Measurements from ENCODE around the gene ZPBP2. TPM values are rescaled to one million over a fixed set of nuclear protein-coding genes. Genes with fewer than 3 reads are reported as not detected.
A peak's percentile ranks its signal among the peaks of the same experiment; 100 is the strongest.

ZPBP2 gene
- total and polyA plus RNA-seq, 9 of the 15 experiments (the other 6 are each of a cell fraction or from before 2014, with no cell fraction given), result not detected

GRCh38 chr17:39903158-39903884, 35.3 kb downstream of the ZPBP2 start:
- H2AFZ ChIP-seq (ENCODE audit: low read depth, low read length), result peak overlapping the region; percentile 77
- no peaks in the 10 kb centered on the region for H3K27me3 ChIP-seq (ENCODE audit: control insufficient read depth in 2 of 2, insufficient read depth in 2 of 2, low read length in 2 of 2)
- no peaks in the 10 kb centered on the region for H3K9me3 ChIP-seq (replicated peaks; ENCODE audit: control insufficient read depth, insufficient read depth, low read depth, low read length)
- in situ Hi-C loops (cut with MboI), result no loop called here
- peak overlapping the region; percentile 75 for H3K27ac ChIP-seq (ENCODE audit: extremely low read depth, low read depth, low read length)
- no peaks in the 10 kb centered on the region for H4K20me1 ChIP-seq (replicated peaks; ENCODE audit: control insufficient read depth, insufficient read depth, low read length)
- H3K79me2 ChIP-seq (ENCODE audit: control insufficient read depth, insufficient read depth, low read length), result no peaks in the 10 kb centered on the region
- POLR2A ChIA-PET, result no interaction called here
- intact Hi-C loops (cut with micrococcal nuclease), result no loop called here
- H3K36me3 ChIP-seq (ENCODE audit: control insufficient read depth, insufficient read depth, low read length), result no peaks in the 10 kb centered on the region
- ATAC-seq, result peak; percentile 100
- BruUV-seq (replicated peaks), result no TSS peak
- H3K9me1 ChIP-seq (ENCODE audit: control insufficient read depth, insufficient read depth, low read length), result no peaks in the 10 kb centered on the region
- no peak overlapping the region for H3K4me3 ChIP-seq
- CTCF ChIA-PET (ENCODE audit: low intra/inter-chr PET ratio), result no interaction called here
- WGBS (ENCODE audit: insufficient coverage, low coverage, missing lambda C conversion rate), result 33% methylated on average over 4 of the region's 4 CpGs
- peaks cover 3 to 10% of the 10 kb centered on the region in 2 experiments; a peak in 3 of 5 replicates for H3K4me1 ChIP-seq (replicated peaks in 1 of 2; ENCODE audit: control insufficient read depth in 2 of 2, insufficient read depth in 2 of 2, low read length in 2 of 2)
- H3K4me2 ChIP-seq (ENCODE audit: insufficient read depth, low read length), result peak overlapping the region; percentile 57
- FAIRE-seq, result peak; percentile 90
- peak overlapping the region in 1 of 2 experiments; percentile 28; a peak in 1 of 4 replicates for H3K9ac ChIP-seq (ENCODE audit: insufficient read depth in 1 of 2, low read depth in 2 of 2, low read length in 2 of 2)
- DNase-seq (ENCODE audit: extremely low read depth in 1 of 4, low spot score in 3 of 4), result peak; percentile 42 to 85 (median 62)
- TF ChIP-seq CBX8 (IDR thresholded peaks at IDR 0.05; ENCODE audit: borderline replicate concordance, extremely low read depth, low read depth, low read length, poor library complexity, severe bottlenecking) (no peak), DPF2 (IDR thresholded peaks at IDR 0.05) (peak; percentile 74), JUND (IDR thresholded peaks at IDR 0.05; ENCODE audit: borderline replicate concordance, low read depth, low read length) (peak; percentile 28; the same call in 1 of the 2 replicates), JUND (tag; IDR thresholded peaks at IDR 0.05; ENCODE audit: borderline replicate concordance, low read depth, low read length) (peak; percentile 44; the same call in 1 of the 3 replicates), ZNF239 (CRISPR knock-in tag; IDR thresholded peaks at IDR 0.05) (no peak), CEBPZ (IDR thresholded peaks at IDR 0.05; ENCODE audit: borderline replicate concordance, low read depth, low read length) (no peak), ZNF561 (CRISPR knock-in tag; conservative IDR thresholded peaks at IDR 0.05) (no peak), ERF (CRISPR knock-in tag; IDR thresholded peaks at IDR 0.05) (no peak), ZNF316 (IDR thresholded peaks at IDR 0.05) (peak; percentile 88), ZBTB11 (CRISPR knock-in tag; IDR thresholded peaks at IDR 0.05) (peak in 1 of 3 experiments; percentile 37; a peak in 1 of 6 replicates), FOXJ3 (CRISPR knock-in tag; IDR thresholded peaks at IDR 0.05) (no peak), ZNF184 (CRISPR knock-in tag; IDR thresholded peaks at IDR 0.05) (no peak)

Data from K562 (cell line).